NCI-H128 (cell line): ENCODE measurements around the gene CTSD.

Source experiments
- DNase-seq: peaks from one replicate; lab custom pipeline; 2025; ENCODE audit not compliant: unreplicated experiment; lab: John Stamatoyannopoulos, UW

CTSD gene

GRCh38 chr11:1782831-1783724, 19.4 kb upstream of the CTSD start:
- DNase-seq = no peak

GRCh38 chr11:1782031-1782590, 18.4 kb upstream of the CTSD start:
- DNase-seq = no peak

GRCh38 chr11:1781593-1781975, 17.9 kb upstream of the CTSD start:
- no peak for DNase-seq

GRCh38 chr11:1780700-1781592, 17.2 kb upstream of the CTSD start:
- DNase-seq = no peak

GRCh38 chr11:1779806-1780699, 16.3 kb upstream of the CTSD start:
- no peak for DNase-seq

GRCh38 chr11:1779034-1779805, 15.5 kb upstream of the CTSD start:
- DNase-seq = no peak

- DNase-seq = no peak
Measured at GRCh38 chr11:1778141-1778911, 14.6 kb upstream of the CTSD start.

GRCh38 chr11:1777737-1778136, 14.0 kb upstream of the CTSD start:
- DNase-seq = no peak

GRCh38 chr11:1776944-1777715, 13.4 kb upstream of the CTSD start:
- no peak for DNase-seq

GRCh38 chr11:1776331-1776851, 12.7 kb upstream of the CTSD start:
- no peak for DNase-seq

- no peak for DNase-seq
Measured at GRCh38 chr11:1774886-1775285, 11.2 kb upstream of the CTSD start.

GRCh38 chr11:1773994-1774550, 10.3 kb upstream of the CTSD start:
- DNase-seq = no peak

- no peak for DNase-seq
Measured at GRCh38 chr11:1773131-1773993, 9.6 kb upstream of the CTSD start.

- no peak for DNase-seq
Measured at GRCh38 chr11:1772270-1773130, 8.8 kb upstream of the CTSD start.

- no peak for DNase-seq
Measured at GRCh38 chr11:1771700-1772099, 8.0 kb upstream of the CTSD start.

- no peak for DNase-seq
Measured at GRCh38 chr11:1771273-1771672, 7.5 kb upstream of the CTSD start.
